Stimulated activated CD4-positive, alpha-beta T cell treated with anti-CD3 and anti-CD28 coated beads, Interleukin-1b, Interleukin-23, amount 100 ng/mL, for 48 hours (primary cell): Measurements from ENCODE around the gene DACH1.
"Not testable (repeated sequence)": the region's sequence is repeated elsewhere in the genome, so short reads cannot be mapped to it uniquely, and the experiment has no call there.

Experiments
- DNase-seq: peaks from one replicate; pipeline ENCODE4 v3.0.0-alpha.2; 2020

The DACH1 gene

DNA sequence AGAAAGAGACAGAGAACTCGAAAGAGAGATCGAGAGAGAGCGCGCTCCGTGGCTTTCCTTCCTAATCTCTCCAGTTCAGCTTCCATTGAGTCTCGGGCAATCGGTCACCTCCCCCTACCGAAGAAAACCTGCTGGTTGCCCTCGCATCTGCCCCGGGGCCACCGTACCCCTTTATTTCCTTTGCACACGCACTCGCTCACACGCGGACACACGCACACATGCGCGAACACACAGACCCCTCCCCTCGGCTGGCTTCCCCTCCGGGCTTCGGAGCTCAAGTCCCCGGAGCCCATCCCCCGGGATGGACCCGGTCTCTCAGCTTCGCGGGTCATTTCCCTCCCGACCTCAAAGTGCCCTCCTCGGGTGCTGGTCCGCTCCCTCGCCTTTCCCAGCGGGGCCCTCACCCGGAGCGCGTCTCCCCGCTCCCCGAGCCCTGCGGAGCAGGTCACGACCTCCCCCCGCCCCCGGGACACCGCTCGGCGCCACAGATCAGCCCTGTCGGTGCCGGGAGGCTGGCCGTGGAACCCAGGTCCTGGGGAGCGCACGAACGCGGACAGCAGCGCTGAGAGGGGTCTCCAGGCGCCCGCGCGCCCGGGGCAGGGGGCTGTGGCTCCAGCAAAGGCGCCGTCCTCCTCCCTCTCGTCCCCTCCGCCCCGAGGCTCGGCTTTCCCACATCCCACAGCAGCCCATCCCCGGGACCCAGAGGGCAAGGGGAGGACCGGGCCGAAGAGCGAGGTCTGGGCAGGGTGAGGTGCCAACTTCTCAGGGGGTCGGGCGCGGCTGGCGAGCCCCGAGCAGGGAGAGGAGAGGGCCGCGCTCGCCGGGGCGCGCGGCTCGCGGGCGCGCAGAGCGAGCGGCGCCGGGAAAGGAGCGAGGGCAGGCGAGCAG, 1.8 kb downstream of the DACH1 start:
- no peak for DNase-seq

DNA sequence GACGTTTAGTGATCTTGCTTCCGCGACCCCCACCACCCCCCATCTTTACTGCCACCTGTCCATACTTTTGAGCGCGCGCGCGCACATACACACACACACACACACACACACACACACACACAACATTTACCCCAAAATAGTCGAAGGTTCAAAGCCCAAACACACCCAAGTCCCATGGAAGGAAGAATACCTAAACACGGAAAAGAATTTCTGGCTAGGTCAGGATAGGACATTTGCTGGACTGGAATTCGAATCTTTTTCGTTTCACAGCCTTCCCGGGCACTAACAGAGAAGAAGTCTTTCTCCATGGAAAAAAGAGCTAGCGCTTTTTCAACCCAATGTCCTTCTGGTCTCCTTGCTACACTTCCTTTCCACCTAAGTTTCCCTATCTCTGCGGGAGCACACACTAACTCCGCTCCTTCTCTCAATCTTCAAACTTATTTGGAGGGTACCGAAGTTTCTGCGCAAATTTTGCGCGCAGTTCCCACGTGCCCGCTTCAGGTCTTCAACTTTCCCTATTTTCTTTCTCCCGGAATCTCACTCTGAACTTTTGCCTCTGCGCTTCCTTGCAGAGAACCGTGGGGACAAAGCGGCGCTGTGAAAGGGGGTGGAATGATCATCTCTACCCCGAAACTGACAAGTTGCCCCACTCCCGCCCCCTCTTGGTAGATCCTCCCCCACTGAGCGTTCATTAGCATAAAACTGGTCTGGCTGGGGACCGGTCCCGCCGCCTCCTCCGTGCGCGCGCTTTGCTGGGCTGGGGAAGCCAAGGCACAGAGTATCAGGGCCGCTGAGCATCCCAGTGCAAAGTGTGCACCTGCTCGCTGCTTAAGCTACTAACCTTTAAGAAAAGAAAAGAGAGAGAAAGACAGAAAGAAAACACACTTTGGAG, 2.7 kb downstream of the DACH1 start:
- no peak for DNase-seq

DNA sequence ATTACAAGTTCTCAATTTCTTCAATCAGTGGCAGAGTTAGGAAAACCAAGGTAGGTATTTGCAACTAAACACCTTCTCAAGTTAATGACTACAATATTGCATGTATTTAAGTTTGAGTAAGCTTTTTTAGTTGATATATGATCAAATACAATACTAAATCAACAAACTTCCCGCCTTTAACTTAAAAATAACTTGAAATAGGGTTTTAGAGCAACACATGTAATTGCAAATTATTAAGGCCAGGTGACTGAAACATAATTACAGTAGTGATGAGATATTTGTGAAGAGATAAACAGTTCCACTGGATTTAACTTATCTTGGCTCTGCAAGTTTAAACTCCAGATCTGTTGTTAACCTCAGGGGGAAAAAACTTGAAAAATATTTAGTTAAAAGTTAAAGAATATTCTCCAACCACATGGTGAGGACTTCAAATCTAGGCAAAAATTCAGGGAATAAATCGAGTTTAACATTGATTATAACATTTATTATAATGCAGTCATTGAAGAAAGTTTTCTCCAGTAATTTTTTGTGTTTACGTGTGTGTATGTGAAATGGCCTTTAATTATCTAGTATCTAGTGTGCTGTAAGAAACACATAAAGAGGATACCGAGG, 3.6 kb downstream of the DACH1 start:
- no peak for DNase-seq

DNA sequence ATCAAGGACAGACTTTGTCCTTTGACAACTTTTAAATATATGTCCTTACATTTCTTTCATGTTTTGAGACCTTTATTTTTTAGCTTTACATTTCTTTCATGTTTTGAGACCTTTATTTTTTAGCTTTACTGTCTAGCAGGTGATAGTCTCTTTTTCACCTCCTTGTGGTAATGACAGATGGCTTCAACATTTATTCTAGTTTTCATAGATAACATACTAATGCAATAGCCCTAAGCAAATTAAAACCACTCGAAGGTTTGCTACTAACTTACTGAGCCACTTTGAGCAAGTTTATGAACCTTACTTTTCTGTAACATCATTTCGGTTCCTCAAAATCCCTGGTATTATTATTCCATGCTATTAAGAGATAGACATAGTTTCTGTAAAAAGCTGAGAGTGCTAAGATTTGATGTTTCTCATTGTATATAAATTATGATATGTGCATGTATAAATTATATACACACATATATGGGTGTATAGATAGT, 4.5 kb downstream of the DACH1 start:
- no peak for DNase-seq

DNA sequence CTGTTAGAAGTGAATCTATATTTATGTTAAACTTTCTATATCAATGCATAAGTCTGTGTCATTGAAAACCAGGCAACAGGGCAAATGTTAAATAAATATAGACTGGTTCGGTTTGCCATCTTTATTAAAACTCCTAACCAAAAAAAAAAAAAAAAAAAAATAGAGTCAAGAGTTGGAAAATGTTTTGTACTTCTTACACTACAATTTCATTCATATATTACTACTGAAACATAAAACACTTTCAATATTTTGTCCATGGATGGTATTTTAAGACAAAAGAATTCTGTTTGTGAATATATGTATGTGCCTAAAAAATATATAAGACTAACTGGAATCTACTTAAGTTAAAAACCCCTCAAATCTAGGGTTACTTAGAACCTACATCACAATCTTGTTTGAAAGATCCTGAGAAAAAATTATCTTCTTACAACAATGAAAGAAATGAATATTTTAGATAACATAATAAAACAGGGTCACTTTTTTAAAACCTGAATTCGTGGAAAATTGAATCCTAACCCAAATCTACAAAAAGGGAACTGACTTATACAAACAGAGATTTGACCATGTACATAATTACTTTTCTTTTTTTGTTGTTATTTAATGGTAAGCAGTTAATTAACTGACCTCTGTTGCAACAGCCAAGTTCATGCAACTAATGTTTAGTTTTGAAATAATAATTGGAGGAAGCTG, 5.1 kb downstream of the DACH1 start:
- no peak for DNase-seq

DNA sequence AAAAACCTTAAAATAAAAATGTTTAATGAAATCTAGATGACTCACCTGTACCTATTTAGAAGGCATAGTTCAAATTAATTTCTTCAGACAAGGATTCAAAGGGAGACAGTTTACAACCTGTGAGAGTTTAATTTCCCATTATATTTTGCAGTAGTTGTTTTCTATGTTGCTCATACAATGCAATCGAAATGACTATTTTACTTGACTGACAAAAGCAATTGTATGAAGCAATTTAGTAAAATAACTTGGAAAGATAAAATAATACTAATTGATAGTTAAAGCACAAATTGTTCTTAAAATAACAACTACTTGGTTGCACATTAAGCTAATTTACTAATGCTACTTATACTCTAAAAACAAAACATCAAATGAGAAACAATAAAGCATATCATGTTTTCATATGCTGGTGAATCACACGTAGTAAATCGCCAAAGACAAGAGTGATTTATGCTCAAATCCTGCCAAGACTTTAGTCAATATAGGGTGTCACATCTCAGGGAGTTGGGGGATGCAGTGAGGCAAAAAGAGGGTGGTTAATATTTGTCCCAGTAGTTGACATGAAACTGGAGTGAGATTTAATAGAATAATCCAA, 6.4 kb downstream of the DACH1 start:
- DNase-seq, result no peak

DNA sequence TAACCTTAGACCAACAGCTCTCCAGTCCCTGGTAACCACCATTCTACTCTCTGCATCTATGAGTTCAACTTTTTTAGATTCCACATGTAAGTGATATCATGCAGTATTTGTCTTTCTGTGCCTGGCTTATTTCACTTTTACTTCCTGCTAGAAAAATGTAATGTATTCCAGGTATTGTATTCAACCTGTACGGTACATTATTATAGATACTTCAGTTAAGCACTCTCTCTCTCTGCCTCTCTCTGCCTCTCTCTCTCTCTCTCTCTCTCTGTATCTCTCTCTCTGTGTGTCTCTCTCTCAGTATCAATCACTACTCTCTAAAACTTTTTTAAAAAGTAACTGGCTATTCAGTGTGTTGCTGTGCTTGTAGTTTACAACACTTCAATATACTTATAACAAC, 8.4 kb downstream of the DACH1 start:
- DNase-seq, result no peak

DNA sequence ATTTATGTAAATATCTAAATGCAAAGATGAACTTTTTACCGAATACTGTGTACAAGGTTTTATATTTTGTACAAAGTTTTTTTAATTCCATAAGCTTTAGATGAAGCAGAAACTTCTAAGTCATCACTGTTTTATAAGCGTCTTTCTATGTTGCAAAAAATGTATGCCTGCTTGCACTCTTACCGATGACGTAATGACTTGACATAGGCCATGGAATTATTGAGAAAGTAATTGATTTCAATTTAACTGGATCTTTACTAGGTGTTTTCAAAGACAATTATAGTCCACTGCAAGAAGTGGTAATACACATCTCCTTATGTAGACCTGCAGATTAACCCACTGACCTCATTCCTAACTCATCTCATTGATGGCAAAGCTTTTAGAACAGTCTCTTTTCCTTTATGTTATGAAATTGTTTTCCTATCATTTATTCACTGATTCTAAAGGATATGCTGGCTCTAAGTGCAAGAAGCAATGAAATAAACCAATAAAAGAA, 10.4 kb downstream of the DACH1 start:
- DNase-seq, result no peak

DNA sequence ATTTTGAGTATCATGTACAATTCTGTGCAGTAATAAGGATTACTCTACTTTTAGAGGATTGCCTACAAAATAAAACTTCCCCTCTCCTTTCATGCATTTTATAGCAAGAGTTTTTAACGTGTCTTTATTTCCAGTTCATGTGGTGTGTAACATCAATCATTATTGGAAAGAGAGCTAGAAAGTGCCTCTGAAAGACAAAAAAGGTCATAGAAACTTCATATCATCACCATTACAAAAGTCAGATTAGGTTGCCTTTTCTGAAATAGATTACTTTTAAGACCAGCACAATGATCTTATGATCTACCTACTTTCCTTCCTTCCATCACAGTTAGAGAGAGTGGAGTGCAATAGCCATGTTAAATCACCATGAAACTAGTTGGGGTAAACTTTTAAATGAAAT, 12.6 kb downstream of the DACH1 start:
- no peak for DNase-seq

DNA sequence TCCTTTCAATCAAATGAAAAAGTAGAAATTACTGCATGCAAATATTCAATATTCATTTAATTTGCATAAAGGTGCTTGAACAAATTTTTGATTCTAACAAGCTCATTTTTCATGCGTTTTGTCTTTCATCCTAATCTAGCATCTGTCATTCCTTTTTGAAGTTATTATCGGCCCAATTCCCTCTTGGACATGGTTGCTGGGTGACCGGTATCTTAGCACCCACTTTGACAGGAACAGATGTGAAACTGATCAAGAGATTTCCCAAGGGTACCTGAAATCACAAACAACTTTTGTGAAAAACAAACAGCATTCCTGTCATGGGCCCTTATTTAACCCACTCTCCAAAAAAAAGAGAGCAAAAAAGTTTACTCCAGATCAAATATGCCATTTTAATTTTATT, 13.3 kb downstream of the DACH1 start:
- DNase-seq, result no peak

DNA sequence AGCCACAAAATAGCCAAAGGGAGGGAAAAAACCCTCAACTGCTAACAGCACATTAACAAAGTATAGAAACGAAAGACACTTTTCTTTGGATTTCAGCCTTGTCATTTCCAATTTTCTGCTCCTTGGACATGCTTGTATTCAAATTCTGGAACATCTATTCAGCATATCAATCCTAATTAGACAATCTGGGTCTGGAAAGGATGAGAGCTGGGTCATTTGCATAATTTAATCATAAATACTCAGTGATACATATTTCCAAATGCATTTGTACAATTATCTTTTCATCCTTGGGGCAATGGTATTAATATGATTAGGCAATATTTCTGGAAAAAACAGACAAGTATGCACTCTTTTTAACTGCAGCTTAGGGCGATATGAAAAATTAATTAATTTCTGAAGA, 14.3 kb downstream of the DACH1 start:
- DNase-seq, result no peak

DNA sequence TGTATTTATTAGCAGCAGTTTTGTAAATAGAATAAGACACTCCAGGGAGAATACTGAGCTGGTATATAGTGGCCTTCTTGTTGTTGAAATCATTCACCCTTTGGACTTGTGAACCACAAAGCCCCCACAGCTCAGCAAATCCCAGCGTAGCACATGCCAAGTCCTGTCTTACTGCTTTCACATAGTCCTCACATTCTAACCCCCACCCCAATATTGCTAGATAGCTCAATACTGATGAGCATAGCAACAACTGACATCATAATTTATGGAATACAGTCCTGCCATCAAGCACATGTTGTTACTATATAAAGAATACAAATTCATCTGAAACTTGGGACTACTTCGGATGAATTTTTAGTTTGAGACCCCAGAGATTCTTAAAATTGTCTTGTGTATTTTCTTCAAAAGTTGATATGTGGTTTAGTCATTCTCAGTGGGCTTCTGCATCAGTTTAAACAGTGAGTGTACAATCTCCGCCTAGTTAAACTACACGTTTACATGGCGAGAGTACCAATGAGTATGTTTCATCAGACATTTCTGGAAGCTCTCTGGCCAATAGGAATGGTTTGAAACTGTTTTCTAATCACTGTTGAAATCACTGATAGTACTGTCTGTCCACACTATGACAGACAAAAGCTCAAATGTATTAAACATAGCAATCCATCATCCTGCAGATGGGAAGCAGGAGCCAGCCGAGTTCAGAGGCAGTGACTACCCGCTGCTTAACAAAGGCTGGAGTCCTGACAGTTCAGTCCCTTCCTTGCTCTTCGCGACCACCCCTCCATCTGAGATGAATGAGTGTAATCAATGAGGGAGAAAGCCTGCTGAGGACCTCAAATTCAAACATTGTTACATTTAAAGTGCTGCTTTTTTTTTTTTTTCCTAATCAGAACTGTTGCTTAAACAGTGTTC, 15.2 kb downstream of the DACH1 start:
- DNase-seq, result no peak

DNA sequence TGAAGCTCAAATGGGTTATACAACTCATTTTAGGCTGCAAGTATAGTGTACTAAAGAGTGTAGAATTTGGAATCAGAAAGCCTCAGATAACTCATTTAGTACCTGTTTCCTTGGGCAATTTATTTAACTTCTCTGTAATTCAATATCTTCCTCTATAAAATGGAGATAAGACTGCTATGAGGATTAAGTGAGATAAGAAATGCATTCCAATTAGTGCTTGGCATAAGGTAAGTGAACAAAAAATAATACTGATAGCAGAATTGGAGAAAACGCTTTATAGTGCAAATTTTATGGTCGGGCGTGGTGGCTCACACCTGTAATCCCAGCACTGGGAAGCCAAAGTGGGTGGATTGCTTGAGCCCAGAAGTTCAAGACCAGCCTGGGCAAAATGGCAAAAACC, 25.0 kb downstream of the DACH1 start:
- DNase-seq, result no peak

DNA sequence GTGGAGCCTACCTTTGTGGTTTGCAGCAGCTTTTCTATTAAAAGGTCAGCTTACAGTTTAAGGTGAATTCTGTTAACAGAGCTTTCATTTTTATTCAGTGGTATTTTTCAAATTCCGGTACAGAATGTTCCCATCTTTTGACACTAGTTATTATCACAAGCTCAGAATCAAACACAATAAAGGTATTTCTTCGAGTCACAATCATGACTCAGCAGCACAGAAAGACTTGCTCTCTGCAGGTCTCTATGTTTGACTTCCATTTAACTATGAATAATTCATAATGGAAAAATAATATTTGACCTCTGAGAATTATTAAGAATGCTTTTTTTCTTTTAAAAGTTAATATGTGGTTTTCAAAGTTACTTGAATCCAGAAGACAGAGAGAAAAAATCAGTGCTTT, 28.2 kb downstream of the DACH1 start:
- no peak for DNase-seq

DNA sequence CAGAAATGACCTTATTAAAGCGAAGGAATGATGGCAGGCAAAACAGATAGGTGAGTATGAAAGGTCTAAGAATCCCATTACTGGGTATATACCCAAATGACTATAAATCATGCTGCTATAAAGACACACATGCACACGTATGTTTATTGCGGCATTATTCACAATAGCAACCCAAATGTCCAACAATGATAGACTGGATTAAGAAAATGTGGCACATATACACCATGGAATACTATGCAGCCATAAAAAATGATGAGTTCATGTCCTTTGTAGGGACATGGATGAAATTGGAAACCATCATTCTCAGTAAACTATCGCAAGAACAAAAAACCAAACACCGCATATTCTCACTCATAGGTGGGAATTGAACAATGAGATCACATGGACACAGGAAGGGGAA, 29.4 kb downstream of the DACH1 start:
- not testable (repeated sequence) for DNase-seq

DNA sequence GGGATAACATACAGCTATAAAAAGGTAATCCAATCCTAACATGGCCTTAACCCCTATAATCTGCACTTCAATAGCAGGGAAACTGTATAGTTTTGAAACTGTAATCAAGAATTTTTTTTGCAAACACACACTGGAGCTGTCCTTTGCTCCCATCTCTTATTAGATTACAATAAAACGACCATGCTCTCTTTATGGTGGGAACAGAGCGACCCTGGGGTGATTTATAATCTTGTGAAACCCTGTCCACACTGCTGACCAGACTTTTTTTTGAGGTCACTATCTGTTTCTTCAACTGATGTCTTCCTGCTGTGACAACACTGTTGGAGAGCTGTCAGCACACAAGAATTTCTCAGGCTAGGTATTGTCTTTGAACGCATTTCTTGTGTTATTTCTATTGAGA, 35.3 kb downstream of the DACH1 start:
- no peak for DNase-seq

DNA sequence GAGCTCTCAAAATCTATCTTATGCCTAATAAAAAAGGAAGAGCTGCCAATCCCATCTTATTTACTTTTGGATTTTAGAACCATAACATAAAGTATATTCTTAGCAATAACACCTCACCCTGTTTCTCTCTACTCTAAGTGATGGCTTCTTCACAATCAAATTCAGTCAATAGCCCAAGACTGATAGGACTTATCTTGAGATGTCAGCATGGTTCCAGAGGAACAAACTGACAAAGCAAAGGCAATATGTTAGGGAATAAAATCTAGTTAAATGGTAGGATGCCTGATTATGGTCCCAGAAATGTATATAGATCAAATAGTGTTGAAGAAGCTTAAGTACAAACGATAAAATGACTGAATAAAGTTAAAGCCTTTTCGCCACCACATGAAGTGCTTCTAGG, 36.3 kb downstream of the DACH1 start:
- no peak for DNase-seq

DNA sequence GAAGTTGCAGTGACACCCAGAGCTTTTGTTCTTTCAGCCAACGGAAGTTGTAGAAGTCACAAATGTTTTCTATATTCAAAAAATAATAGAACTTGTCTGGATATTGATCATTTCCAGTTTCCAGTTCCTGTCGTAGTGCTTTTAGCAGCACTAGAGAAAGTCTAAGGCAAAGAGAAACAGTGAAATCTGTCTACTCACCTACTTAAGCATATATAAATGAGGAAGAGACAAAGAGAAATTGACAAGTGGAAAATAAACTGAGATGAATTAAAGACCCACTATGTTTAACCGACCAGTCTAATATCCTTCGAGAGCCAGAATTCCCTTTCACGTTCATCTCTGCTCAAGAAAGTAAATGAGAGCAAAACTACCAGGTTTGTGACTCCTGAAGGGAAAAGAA, 36.7 kb downstream of the DACH1 start:
- no peak for DNase-seq

DNA sequence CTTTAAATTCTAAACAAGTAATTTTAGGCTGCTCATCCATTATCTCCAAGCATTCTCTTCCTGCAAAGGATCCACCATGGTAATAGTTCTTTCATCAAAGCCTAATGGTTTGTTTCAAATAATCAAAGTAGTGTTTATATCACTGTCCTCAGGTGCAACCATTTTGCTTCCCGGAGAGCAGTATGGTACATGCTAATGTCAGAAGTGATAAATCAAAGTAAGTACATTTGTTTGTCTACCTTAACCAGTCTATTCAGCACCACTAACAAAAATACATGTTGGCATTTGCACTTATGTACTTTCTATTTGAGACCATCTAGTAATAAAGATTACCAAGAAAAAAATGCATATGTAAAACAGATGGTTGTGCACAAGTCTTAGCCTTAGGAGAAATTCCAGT, 37.5 kb downstream of the DACH1 start:
- DNase-seq, result no peak

DNA sequence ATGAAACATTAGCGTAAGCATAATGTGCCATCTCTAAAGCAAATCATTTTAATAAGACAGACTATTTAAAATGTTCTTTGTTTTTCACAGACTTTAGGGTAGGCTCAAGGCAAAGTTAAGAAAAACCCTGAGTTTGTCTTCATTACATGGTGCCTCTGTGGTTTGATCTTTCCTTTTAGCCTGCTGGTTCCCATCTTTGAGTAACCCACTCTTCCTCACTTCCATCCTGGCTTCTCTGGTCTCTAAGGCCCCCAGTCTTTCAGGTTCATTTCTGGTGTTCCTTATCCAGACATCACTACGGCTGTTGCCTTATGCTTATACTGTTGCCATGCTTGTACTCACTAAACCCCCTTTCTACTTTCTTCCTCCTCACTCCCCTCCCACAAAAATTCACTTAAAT, 38.4 kb downstream of the DACH1 start:
- no peak for DNase-seq

DNA sequence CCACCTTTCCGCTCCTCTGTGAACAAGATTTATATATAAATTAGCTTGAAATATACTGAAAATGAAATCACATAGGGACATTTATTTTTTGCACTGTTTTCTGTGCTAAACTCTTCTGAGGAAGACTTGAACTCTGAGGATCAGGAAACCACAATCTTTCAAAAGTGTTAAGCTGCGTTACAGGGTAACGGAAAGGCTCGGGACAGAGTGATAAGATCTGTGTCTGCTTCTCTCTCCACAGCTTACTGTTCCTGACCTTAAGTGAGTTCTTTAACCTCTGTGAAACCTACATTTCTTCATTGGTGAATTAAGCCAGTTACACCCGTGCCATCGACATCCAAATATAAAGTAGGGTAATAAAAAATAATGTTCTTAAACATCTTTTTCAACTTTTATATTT, 38.9 kb downstream of the DACH1 start:
- DNase-seq, result no peak
